Mesothelial cell of epicardium (in vitro differentiated cells): ENCODE results near the gene AMOTL1. TPM values are rescaled to one million over a fixed set of nuclear protein-coding genes. Genes with fewer than 3 reads are reported as not detected.
"Not testable (repeated sequence)": the region's sequence is repeated elsewhere in the genome, so short reads cannot be mapped to it uniquely, and the experiment has no call there.

Experiments used
- DNase-seq, 2 experiments: peaks; one replicate each; pipeline ENCODE4 v3.0.0; 2021; ENCODE audit warnings: low spot score in 2 of 2; ENCODE audit not compliant: unreplicated experiment in 2 of 2
- H3K27ac Mint-ChIP-seq: 2 replicates; pipeline ENCODE4 v1.8.0; 2021; ENCODE audit warnings: mixed read lengths
- H3K27me3 Mint-ChIP-seq: 2 replicates; pipeline ENCODE4 v1.8.0; 2021; ENCODE audit warnings: low read depth, mixed read lengths
- H3K36me3 Mint-ChIP-seq: 2 replicates; pipeline ENCODE4 v1.8.0; 2021; ENCODE audit warnings: mixed read lengths
- H3K4me1 Mint-ChIP-seq: 2 replicates; pipeline ENCODE4 v1.8.0; 2021; ENCODE audit warnings: mixed read lengths
- H3K4me3 Mint-ChIP-seq: 2 replicates; pipeline ENCODE4 v1.8.0; 2021; ENCODE audit warnings: mild to moderate bottlenecking, moderate library complexity, mixed read lengths
- H3K9me3 Mint-ChIP-seq: 2 replicates; pipeline ENCODE4 v1.8.0; 2021; ENCODE audit warnings: mixed read lengths
- total RNA-seq: library from RNA; stranded (reverse); gene quantifications from 3 replicates; pipeline ENCODE4 v1.2.1, GENCODE V29; 2021
- TF ChIP-seq, protein P1 (sequence below): fragments of 200-600 bp; sonication (generic); IDR thresholded peaks from one replicate; pipeline ENCODE4 v1.5.0; 2021; ENCODE audit warnings: antibody characterized with exemption; ENCODE audit not compliant: unreplicated experiment

The AMOTL1 gene
- total RNA-seq, 1 donor from 2014 or later, result 77.8 TPM

DNA sequence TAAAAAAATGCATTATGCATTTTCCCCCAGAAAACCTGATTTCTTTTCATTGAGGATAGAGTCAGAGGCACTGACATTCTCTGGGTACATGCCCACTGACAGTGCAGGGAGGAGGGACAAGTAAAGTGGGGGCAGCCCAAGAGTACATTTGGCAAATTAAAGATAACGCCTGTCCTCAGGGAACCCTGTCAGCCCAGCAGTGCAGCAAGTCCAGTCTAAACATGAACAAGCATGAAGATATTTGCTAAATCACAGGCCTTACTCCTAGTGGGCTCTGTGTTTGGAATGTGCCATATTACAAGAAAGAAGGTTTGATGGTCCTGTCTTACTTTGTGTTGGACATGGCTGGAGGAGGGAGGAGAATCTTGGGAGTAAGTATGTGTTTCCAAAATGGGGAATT, 37.9 kb downstream of the AMOTL1 start:
- no peaks in the 10 kb centered on the region for H3K9me3 Mint-ChIP-seq
- peak overlapping the region; percentile 47 for H3K27ac Mint-ChIP-seq
- H3K27me3 Mint-ChIP-seq, result no peaks in the 10 kb centered on the region
- H3K36me3 Mint-ChIP-seq, result peaks cover 27% of the 10 kb centered on the region
- no peak overlapping the region for H3K4me3 Mint-ChIP-seq
- TF ChIP-seq, protein P1, sequence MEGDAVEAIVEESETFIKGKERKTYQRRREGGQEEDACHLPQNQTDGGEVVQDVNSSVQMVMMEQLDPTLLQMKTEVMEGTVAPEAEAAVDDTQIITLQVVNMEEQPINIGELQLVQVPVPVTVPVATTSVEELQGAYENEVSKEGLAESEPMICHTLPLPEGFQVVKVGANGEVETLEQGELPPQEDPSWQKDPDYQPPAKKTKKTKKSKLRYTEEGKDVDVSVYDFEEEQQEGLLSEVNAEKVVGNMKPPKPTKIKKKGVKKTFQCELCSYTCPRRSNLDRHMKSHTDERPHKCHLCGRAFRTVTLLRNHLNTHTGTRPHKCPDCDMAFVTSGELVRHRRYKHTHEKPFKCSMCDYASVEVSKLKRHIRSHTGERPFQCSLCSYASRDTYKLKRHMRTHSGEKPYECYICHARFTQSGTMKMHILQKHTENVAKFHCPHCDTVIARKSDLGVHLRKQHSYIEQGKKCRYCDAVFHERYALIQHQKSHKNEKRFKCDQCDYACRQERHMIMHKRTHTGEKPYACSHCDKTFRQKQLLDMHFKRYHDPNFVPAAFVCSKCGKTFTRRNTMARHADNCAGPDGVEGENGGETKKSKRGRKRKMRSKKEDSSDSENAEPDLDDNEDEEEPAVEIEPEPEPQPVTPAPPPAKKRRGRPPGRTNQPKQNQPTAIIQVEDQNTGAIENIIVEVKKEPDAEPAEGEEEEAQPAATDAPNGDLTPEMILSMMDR, result no peak
- peaks cover 34% of the 10 kb centered on the region for H3K4me1 Mint-ChIP-seq
- DNase-seq, result no peak

- TF ChIP-seq, protein P1, result no peak
- DNase-seq, result no peak
- peaks cover 34% of the 10 kb centered on the region for H3K4me1 Mint-ChIP-seq
These were observed 38.3 kb downstream of the AMOTL1 start for GRCh38 chr11:94806419-94806818.

GRCh38 chr11:94809251-94809650, 41.1 kb downstream of the AMOTL1 start:
- Mint-ChIP-seq H3K4me1 (peaks cover 34% of the 10 kb centered on the region), H3K9me3 (peaks cover 9% of the 10 kb centered on the region), H3K27me3 (no peaks in the 10 kb centered on the region), H3K27ac (no peak overlapping the region), H3K4me3 (no peak overlapping the region), H3K36me3 (peaks cover 25% of the 10 kb centered on the region)
- DNase-seq, result no peak
- TF ChIP-seq, protein P1, result no peak

More at GRCh38 chr11:94806419-94806818, 38.3 kb downstream of the AMOTL1 start:
- no peak overlapping the region for H3K4me3 Mint-ChIP-seq
- H3K36me3 Mint-ChIP-seq, result peaks cover 23% of the 10 kb centered on the region
- no peaks in the 10 kb centered on the region for H3K9me3 Mint-ChIP-seq
- no peaks in the 10 kb centered on the region for H3K27me3 Mint-ChIP-seq
- H3K27ac Mint-ChIP-seq, result peak overlapping the region; percentile 47

- Mint-ChIP-seq H3K9me3 (peaks cover 30% of the 10 kb centered on the region), H3K36me3 (peaks cover 43% of the 10 kb centered on the region), H3K27ac (peak overlapping the region; percentile 34), H3K4me1 (peaks cover 10% of the 10 kb centered on the region)
- not testable (repeated sequence) for H3K27me3 Mint-ChIP-seq, DNase-seq, H3K4me3 Mint-ChIP-seq
These were observed 44.9 kb downstream of the AMOTL1 start for GRCh38 chr11:94812724-94813720.

DNA sequence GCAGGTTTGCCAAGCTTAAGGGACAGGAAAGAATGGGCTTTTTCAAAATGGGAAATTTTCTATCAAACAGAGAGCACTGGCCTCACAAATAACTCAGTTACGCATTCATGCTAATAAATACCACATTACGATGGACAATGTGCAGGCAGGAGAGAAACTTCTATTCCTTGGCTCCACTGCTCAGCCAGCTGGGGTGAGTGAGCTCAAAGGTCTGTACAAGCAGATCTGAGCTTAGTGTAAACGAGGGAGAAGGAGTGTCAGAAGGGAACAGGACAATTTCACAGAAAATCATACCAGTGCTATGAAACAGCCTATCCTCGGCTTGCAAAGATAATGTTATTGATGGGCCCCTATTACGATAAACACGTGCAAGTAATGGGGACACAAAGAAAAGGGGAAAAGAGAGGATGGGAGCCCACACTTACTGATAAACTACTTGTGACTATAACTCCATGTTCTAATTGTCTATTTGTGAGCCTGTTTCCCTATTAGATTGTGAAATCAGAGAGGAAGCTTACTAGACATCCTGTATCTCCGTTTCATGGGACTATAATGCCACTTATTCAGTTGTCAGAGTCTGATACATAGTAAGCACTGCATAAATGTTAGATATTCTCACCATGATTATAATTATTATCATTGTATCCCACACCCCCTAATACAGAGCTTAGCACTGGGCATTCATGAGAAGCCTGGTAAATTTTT, 46.3 kb downstream of the AMOTL1 start:
- H3K9me3 Mint-ChIP-seq, result peaks cover 35% of the 10 kb centered on the region
- TF ChIP-seq, protein P1, result no peak
- no peak overlapping the region for H3K27ac Mint-ChIP-seq
- H3K36me3 Mint-ChIP-seq, result peaks cover 51% of the 10 kb centered on the region
- H3K4me1 Mint-ChIP-seq, result peaks cover 8% of the 10 kb centered on the region
- no peaks in the 10 kb centered on the region for H3K27me3 Mint-ChIP-seq
- no peak for DNase-seq
- H3K4me3 Mint-ChIP-seq, result no peak overlapping the region
